ENCODE measurements around the gene IFNG. TPM values are rescaled to one million over a fixed set of nuclear protein-coding genes. Genes with fewer than 3 reads are reported as not detected.

IFNG gene
- total RNA-seq, 1 experiment from 2014 or later: not detected

GRCh38 chr12:68178774-68179439 lies 19.4 kb upstream of the IFNG start:
- Histone ChIP-seq H3K27ac (no peak overlapping the region), H3K27me3 (ENCODE audit: insufficient read depth, low read depth) (no peaks in the 10 kb centered on the region), H3K4me1 (replicated peaks; ENCODE audit: insufficient read depth) (no peaks in the 10 kb centered on the region), H3K36me3 (ENCODE audit: low read depth) (no peaks in the 10 kb centered on the region), H3K4me3 (no peak overlapping the region), H3K9me2 (ENCODE audit: insufficient read depth) (no peaks in the 10 kb centered on the region), H3K4me2 (no peak overlapping the region), H3F3A (ENCODE audit: insufficient read depth, low read depth) (no peaks in the 10 kb centered on the region), H3K9me3 (ENCODE audit: insufficient read depth, low read depth) (no peaks in the 10 kb centered on the region), H2AFZ (no peak overlapping the region), H4K20me1 (ENCODE audit: insufficient read depth) (no peaks in the 10 kb centered on the region), H3K79me2 (ENCODE audit: low read depth) (no peaks in the 10 kb centered on the region)
- DNase-seq: no peak
- CTCF ChIA-PET: no interaction called here
- TF ChIP-seq CTCF (conservative IDR thresholded peaks at IDR 0.05) (no peak), EZH2 (IDR thresholded peaks at IDR 0.05; ENCODE audit: low read depth) (no peak)
- intact Hi-C loops (cut with micrococcal nuclease; ENCODE audit: unreplicated experiment): no loop called here
- BruUV-seq (replicated peaks): no TSS peak
- POLR2A ChIA-PET (ENCODE audit: unreplicated experiment): interaction anchor here (0.6 kb wide), 1 partner anchor 90 kb away, joined by 4 read pairs; no protein-coding TSS in a partner anchor

- H3K9me2 ChIP-seq (ENCODE audit: insufficient read depth): no peaks in the 10 kb centered on the region
- CTCF ChIA-PET: no interaction called here
- POLR2A ChIA-PET (ENCODE audit: unreplicated experiment): interaction anchor here (0.6 kb wide), 1 partner anchor 89 kb away, joined by 4 read pairs; no protein-coding TSS in a partner anchor
Observed at GRCh38 chr12:68178184-68178583, 18.6 kb upstream of the IFNG start.

GRCh38 chr12:68177562-68177961 lies 18.0 kb upstream of the IFNG start:
- DNase-seq: no peak
- intact Hi-C loops (cut with micrococcal nuclease; ENCODE audit: unreplicated experiment): no loop called here
- H3K9me2 ChIP-seq (ENCODE audit: insufficient read depth): no peaks in the 10 kb centered on the region
- no peaks in the 10 kb centered on the region for H3K27me3 ChIP-seq (ENCODE audit: insufficient read depth, low read depth)
- ChIA-PET POLR2A (ENCODE audit: unreplicated experiment) (no interaction called here), CTCF (interaction anchor here (0.7 kb wide), 1 partner anchor 189 kb away, joined by 4 read pairs; no protein-coding TSS in a partner anchor)
- H4K20me1 ChIP-seq (ENCODE audit: insufficient read depth): no peaks in the 10 kb centered on the region
- no peak overlapping the region for H3K4me3 ChIP-seq
- H3K9me3 ChIP-seq (ENCODE audit: insufficient read depth, low read depth): no peaks in the 10 kb centered on the region
- no peak overlapping the region for H3K27ac ChIP-seq
- no peaks in the 10 kb centered on the region for H3K79me2 ChIP-seq (ENCODE audit: low read depth)
- no peaks in the 10 kb centered on the region for H3K36me3 ChIP-seq (ENCODE audit: low read depth)
- TF ChIP-seq CTCF (conservative IDR thresholded peaks at IDR 0.05) (no peak), EZH2 (IDR thresholded peaks at IDR 0.05; ENCODE audit: low read depth) (no peak)
- no peak overlapping the region for H3K4me2 ChIP-seq
- no peak overlapping the region for H2AFZ ChIP-seq
- no TSS peak for BruUV-seq (replicated peaks)
- no peaks in the 10 kb centered on the region for H3K4me1 ChIP-seq (replicated peaks; ENCODE audit: insufficient read depth)
- H3F3A ChIP-seq (ENCODE audit: insufficient read depth, low read depth): no peaks in the 10 kb centered on the region

More at GRCh38 chr12:68178184-68178583, 18.6 kb upstream of the IFNG start:
- Histone ChIP-seq H3K36me3 (ENCODE audit: low read depth) (no peaks in the 10 kb centered on the region), H3K27me3 (ENCODE audit: insufficient read depth, low read depth) (no peaks in the 10 kb centered on the region), H3K4me3 (no peak overlapping the region), H3K9me3 (ENCODE audit: insufficient read depth, low read depth) (no peaks in the 10 kb centered on the region), H3F3A (ENCODE audit: insufficient read depth, low read depth) (no peaks in the 10 kb centered on the region), H3K4me1 (replicated peaks; ENCODE audit: insufficient read depth) (no peaks in the 10 kb centered on the region), H3K4me2 (no peak overlapping the region), H3K79me2 (ENCODE audit: low read depth) (no peaks in the 10 kb centered on the region), H4K20me1 (ENCODE audit: insufficient read depth) (no peaks in the 10 kb centered on the region), H3K27ac (no peak overlapping the region), H2AFZ (no peak overlapping the region)
- BruUV-seq (replicated peaks): no TSS peak
- no peak for DNase-seq
- intact Hi-C loops (cut with micrococcal nuclease; ENCODE audit: unreplicated experiment): no loop called here
- TF ChIP-seq CTCF (conservative IDR thresholded peaks at IDR 0.05): no peak
- no peak for TF ChIP-seq EZH2 (IDR thresholded peaks at IDR 0.05; ENCODE audit: low read depth)
